ENCODE results near the gene ALDH1B1.

ALDH1B1 gene
- 1.6 to 6.1 reads per million in 2 donors for total RNA-seq

DNA sequence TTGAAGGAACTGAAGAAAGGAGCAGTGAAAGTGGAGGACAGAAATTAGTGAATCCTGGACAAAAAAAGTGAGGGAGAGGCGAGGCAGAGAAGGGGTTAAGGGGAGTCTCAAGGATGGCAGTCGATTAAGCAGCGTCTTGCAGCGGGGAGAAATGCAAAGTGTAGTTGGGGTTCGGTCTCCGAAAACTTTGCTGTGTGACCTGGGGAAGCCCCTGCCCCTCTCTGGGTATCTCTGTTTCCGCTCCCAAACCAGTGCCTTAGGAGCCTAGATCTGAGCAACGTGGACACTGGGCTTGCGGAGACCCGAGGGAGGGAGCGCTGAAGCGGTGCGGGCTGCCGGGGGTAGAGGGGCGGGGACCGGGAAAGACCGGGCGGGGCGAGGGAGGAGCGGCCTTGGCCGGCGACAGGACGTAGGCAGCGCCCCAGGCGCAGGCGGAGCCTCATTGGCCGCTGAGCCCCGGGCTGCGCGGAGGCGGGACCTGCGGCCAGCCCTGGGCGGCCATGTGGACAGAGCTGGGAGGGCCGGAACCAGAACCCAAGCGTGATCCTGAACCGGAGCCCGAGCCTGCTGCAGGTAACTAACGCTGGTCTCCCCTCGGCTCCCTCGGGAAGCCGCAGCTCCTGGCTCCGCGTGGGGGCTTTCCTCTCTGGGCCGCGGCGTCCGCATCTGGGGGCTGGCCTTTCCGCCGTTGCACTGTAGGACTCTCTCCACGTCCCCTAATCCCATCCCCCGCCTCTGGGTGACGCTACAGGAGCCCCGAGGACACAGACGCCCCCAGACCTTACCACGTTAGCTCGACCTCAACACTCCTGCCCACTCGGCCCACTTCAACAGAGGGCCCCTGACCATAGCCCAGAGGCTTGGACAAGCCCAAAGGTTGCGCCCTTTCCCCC is at the start of gene ALDH1B1:
Gene ALDH1B1 (plus strand): TSS at position 468 of the 893 bp plus-strand sequence. CDS start 3,047 bp downstream, outside the sequence.
- peak; percentile 27 to 75 (median 45) for DNase-seq

DNA sequence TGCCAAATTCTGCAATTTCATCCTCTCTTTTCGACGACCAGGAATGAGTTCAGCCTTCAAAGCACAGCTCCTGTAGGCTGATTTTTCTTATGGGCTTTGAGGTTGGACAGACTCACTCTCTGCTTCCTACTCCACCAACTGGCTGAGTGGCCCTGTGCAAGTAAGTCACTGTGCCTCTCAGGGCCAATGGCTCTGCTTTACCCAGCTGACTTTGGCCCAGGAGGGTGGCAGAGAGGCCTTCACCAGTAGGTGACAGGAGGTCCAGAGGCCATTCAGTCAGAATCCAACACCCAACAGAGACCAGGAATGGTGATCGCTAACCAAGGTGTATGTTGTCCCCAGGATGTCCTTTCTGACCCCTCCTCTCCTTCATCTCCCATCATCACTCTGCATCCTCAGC is 49.5 kb upstream of the ALDH1B1 start:
- DNase-seq = no peak

DNA sequence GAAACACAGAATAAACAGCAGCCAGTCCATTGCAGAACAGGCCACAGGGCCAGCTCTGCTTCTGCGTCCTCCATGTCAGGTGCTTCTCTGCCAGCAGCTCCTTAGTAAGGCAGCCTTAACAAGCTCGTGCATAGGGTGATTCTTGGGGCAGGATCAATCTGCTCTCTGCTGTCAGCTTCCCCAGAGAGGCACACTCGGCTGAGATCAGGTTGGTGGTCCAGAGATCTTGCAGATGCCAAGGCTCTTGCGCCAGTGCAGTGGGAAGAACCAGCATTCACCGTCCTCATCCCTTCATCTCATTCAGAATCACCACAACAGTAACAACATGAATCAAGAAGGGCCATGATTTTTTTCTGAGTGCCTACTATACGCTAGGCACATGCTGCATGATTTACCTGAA is 49.0 kb upstream of the ALDH1B1 start:
- DNase-seq = no peak

DNA sequence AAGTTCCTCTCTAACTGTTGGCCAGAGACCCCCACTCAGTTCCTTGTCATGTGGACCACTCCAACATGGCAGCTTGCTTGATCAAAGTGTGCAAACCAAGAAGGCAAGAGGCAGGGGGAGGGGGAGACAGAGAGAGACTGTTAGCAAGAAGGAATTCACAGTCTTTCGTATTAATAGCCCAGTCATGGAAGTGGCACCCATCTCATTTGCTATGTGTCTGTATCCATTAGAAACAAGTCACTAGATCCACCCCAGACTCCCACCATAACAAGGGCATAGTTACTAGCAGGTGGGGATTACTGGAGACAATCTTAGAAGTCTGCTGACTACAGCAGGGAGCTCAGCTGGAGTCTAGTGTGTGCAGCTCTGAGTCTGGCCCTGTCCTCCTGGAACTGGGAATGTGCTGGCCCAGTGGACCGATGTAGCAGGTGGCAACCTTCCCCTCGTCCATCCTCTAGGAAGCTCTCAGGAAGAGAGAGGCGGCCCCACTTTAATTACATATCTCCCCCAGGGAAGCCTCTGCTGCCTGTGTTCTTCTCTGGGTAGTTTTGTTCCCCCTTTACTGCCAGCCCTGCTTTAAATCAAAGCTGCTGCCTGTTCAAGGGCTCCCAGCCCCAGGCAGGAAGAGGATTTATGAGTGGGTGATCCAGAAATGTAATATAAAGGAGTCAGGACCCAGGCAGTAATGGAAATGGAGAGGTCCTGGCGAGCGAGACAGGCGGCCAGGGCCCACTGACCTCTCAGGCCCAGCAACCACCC is 47.8 kb upstream of the ALDH1B1 start:
- DNase-seq = no peak

DNA sequence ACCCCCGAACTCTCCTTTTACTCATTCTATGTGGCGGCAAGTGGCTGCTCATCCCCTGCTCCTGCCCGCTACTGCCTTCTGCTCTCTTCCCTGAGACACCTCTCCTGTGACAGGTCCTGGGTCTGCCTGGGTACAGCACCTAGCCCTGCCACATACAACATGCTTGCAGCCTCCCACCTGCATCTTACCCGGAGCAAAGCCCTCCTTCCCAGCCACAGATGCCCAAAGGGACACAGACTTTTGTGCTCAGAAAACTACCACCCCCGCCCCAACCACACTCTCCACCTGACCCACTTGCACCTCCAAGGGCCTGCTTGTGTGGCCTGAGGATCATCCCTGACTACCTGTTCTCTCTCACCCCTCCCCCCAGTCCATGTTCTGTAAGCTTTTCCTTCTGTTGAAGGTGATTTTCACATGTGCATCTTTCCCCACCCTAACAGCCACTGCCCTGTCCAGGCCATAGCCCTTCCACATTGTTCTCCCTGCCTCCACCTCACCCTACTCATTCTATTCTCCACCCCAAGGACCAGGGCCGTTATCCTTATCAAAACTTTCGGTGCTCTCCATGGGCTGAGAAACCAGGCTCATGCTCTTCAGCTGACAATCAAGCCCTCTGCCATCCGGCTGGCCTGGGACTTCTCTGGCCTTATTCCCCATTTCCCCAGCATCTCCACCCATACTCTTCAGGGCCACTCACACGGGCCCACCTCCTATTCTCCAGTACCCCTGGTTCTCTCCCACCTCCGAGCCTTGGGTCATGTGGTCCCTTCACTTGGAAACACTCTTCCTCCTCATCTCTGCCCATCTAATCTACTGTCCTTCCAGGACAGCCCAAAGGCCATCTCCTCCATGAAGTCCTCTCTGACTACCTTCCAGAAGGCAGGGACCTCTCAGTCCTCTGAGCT is 46.4 kb upstream of the ALDH1B1 start:
- DNase-seq = no peak

DNA sequence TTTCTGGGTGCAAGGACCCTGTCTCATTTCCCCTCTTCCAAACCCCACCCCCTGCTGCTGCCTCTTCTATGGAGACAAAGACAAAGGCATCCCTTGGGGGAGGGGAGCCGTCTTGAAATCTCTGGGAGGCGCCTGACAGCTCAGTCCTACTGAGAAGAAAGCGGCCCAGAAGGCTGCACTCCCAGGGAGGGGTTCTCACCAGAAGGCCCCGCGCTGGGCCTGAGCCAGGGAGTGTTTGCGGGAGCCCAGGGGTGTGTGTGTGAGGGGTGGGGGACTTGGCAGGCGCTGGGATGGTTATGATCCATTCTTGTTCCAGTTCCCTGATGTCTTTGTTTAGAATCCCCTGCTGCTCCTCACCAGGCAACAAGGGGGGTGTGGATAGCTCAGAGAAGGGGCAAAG is 45.7 kb upstream of the ALDH1B1 start:
- no peak for DNase-seq

DNA sequence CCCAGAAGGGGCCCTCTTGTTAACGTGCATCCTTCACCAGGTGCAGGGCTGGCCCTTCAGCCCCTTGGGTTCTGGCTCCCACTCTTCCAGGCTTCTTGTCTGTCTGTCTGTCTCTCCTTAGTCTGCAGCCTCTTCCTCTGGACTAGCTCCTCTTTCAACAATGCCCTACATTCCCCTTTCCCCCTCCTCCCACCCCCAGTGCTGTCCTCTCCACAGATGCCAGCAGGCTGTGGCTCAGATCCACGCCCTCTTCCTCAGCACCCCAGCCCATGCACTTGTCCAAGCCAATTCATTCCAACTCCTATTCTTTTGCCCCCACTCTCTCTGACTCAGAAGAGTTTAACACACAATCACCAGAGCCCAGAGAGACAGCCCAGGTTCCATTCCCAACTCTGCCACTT is 45.2 kb upstream of the ALDH1B1 start:
- no peak for DNase-seq

DNA sequence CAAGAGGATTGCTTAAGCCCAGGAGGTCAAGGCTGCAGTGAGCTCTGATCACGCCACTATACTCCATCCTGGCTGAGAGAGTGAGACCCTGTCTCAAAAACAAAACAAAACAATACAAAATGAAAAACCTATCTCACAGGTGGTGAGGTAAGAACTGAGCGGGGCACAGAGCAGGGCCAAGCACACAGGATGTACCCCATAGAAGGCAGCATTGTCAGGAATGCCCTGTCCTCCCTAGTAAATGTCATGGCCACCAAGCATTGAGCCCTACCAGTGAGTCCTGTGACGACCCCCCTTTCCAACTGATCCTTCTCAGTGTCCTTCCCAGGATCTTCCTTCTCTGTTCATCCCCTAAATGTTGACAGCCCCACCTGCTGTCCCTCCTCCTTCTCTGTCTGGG is 44.6 kb upstream of the ALDH1B1 start:
- no peak for DNase-seq

DNA sequence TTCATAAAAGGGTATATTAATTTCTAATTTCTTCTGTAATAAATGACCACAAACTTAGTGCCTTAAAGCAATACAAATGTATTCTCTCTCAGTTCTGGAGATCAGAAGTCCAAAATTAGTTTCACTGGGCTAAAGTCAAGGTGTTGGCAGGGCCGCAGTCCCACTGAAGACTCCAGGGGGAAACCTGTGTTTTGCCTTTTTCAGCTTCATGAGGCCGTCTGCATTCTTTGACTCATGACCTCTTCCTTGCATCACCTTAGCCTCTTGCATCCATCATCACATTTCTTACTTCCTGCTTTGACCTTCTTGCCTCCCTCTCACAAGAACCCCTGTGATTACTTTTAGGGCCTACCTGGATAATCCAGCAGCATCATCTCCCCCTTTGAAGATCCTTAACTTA is 42.0 kb upstream of the ALDH1B1 start:
- no peak for DNase-seq

DNA sequence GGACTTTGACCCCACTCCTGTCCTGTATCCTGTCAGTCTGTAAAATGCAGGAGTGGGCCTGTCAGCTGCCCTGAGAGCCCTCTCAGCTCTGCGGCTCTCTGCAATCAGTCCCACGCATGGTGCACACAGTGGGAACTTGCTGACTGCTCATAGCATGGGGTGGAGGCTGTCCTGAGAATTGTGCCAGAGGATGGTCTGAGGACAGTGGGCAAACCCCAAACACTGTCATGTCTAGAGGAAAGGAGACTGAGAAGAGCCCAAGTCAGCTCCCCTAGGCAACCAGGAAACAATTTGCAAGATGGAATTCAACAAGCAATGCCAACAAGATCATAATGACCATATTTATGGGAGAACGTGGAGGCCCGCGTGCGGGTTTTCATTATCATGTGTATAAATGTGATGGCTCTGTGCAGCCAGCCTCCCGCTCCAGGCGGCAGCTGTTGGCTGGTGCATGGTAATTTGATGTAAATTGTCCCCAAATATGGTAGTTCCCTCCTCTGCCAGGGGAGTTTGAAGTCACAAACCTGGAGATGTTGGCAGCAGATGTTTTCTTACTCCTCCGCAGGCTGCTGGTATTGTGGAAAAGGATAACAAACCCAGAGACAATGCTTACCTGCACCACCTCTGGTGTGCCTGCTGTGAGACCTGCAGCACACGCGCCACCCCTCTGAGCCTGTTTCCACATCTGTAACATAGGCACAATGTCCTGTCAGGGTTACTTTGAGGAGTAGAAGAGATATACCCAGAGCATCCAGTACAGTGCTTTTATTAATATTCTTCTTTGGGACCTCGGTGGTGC is 39.8 kb upstream of the ALDH1B1 start:
- DNase-seq = no peak

DNA sequence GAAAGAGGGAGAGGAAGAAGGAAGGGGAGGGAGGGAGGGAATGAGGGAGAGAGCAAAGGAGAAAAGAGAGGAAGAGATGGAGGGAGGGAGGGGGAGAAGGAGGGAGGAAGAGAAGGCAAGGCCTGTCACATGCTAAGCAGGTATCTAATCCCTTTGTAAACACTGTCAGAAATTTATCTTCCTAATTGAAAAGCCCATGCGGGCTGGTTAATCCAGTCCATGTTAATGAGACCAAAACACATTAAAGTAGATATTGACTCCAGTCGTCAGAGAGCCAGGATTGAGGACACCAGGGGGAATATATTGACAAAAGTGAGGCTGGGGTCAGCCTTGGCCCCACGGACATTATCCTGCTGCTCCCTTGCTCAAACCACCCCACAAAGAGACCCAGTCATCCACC is 37.4 kb upstream of the ALDH1B1 start:
- no peak for DNase-seq

DNA sequence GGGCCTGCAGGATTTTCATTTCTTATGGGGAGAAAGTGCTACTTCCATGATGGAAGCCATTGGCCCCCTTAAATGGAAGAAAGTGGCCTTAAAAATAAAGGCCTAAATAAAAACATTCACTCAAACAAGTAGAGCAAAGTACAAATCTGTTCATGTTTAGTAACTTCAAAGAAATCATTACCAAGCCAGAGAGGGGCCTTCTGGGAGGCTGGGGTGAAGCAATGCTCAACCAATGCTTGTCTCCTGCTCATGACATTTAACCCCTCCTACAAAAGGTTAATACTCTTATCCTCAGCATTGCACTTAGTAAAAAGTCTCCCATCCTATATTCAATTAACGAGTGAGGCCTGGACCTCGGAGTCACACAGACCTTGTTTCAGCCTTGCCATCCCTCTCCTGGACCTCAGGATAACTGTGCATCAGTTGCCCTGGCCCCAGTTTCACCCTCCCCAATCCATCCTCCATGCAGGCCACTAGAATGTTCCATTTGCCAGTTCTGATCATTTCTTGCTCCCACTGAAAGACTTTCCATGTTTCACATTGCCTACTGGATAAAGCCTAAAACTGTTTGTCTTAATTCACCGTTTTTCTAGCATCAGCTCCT is 36.9 kb upstream of the ALDH1B1 start:
- DNase-seq = no peak

DNA sequence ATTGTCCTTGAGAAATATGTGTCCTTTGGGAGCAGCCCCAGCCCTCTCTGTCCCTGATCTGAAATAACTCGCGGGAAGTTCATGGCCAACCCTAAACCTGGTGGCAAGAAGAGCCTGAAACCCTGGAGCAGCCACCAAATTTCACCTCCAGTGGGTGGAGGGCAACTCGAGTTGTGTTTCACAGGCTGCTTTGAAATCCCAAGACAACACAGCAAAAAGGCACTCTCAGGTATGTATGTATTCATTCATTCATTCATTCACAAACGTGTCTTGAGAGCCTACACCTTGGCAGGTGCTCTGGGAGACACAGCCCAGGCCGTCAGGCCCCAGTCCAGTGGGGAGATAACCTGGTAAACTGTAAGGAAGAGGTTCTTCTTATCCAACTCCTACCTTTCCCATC is 35.7 kb upstream of the ALDH1B1 start:
- DNase-seq = no peak

DNA sequence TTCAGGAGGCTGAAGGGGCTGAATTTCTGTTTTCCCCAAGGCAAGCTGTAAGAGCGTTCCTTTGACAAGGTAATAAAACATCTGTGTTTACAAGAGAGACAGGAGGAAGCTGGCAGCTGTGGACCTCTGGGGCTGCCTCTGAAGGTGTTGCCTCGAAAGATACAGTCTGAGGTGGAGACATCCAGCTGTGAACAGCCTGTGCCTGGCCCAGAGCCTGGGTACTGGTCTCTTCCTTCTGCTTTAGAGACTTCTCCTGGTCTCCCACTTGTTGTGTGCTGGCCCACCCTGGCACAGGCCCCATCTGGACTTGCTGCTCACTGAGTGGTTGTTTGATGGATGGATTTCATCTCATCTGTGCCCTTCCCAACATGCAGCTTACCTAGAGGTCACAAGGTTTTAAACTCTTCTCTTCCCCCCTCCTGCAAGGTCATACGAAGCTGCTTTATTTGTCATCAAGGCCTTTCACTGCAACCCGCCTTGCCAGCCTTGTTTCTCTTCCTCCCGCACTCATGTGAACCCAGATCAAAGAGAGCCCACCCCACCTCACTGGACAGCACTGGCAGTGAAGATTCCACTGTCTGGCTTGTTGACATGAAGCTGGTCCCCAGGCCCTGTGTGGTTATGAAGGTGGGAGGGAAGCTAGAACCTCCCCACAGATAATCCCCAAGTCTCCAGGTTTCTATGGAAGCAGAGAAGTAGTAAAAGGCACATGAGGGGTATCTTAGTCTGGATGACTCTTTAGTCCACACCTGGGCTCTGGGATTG is 35.0 kb upstream of the ALDH1B1 start:
- DNase-seq = no peak

DNA sequence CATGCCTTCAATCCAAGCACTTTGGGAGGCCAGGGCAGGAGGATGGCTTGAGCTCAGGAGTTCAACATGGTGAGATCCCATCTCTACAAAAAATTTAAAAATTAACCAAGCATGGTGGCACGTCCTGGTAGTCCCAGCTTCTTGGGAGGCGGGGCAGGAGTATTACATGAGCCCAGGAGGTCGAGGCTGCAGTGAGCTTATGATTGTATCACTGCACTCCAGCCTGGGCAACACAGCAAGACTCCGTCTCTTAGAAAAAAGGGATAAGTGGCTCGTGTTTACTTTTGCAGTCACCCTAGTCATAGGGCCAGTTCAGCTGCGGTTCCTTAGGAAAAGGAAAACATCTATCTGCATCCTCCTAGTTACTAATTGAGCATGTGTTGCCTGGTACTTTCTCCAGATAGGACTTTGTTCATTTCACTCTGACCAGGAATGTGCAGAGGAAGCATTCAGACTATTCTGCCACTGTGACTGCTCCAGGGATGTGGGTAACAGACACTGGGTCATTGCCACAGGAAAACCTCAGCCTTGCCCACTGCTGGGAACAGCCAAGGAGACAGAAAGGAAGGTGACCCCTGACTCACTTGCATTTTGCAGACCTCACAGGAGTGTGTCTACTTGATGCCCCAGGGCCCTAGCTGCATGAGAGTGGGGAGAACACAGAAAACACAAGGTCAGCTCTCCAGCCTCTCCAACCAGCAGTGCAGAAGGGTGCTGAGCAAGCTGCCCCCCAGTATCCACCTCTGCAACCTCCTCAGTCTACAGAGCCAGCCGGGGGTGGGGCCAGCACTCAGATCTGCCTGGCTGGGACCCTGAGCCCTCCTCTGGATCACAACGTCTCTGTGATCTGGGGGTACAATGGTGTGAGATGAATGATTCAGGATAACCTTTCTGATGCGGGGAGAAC is 33.9 kb upstream of the ALDH1B1 start:
- no peak for DNase-seq

DNA sequence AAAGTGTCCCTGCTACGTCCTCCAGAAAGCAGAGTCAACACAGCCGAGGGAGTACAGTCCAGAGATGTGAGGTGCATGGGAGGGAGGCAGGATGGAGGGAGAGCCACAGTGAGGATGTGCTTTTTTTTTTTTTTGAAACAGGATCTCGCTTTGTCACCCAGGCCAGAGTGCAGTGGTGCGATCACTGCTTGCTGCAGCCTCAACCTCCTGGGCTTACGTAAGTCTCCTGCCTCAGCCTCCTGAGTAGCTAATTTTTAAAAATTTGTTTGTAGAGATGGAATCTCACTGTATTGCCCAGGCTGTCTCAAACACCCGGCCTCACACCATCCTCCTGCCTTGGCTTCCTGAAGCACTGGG is 33.2 kb upstream of the ALDH1B1 start:
- no peak for DNase-seq

DNA sequence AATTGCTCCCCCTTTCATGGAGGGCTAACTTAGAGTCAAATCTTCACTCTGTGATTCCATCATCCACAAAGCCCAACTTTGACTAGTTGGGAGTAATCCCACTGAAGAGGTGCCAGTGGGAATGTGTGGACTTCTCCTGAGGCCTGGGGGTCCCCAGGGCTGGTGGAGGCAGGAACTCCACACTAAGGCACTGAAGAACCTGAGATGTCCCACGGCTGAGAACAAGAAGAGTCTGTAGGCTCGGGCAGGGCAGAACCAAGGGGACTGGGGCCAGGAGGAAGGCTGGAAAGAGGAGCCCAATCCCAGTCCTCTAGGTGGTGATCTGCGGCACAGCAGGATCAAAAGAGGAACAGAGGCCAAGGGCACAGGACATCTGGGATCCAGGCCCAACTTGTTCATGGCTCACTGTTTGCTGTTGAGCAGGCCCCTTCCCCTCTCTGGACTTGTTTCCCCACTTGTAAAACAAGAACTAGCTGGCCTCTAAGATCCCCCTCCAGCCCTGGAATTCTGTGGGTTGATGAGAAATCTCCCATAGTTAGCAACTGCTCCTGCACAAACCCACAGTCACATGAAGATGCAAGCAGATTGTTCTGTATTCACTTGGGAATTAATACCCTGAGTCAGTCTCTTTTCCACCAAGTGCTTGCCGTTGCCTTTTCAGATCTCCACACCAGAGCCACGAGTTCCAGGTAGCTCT is 32.7 kb upstream of the ALDH1B1 start:
- no peak for DNase-seq

DNA sequence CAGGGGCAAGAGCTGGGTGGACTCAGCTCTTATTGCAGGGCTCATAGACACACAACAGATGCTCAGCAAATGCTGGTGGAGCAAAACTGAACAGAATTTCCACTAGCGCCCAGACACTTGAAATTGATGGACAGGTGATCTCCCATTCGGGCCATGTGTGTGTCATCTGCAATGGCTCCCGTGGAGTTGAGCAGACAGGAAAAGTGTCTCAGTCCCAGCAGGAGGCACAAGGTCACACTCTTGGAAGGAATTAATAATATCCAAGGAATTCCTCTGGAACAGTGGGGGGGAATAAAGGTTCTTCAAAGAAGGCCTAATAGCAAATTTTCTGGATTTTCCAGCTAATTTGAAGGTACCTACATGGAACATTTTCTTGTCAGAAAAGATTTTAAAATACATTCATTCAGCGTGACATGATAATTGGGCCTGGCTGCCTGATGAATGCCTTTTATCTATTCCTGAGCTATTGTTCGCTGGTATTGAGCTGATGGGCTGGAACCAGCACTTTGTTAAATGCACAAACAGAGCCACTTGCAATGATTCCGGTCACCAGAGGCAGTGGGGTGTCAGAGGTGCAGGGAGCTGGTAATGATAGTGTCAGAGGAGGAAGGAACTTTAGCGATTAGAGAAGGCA is 31.5 kb upstream of the ALDH1B1 start:
- no peak for DNase-seq

DNA sequence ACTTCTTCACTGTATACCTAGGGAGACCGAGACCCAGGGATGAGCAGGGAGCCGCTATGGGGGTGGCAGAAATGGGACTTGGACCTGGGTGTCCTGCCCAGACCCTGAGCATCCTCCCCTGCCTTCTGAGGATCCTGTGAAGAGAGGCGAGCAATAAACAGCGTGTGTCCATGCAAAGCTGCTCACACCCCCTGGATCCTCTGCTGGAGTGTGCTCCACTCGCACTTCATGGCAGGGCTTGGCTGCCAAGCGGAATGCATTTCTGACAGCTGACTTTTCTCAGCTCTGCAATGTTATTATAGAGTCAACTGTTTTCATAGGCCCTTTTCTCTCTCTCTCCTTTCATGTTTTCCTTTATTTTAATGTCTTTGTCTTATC is 31.0 kb upstream of the ALDH1B1 start:
- no peak for DNase-seq

Measured in T-helper 2 cell (primary cell).